Neural progenitor cell (in vitro differentiated cells): ENCODE data around the gene ACAA1.

ENCODE experiments used
- CTCF ChIP-seq: fragments of 200-600 bp; sonication (generic); IDR thresholded peaks from 2 replicates; pipeline ENCODE4 v1.5.1; 2017; ENCODE audit warnings: antibody characterized with exemption, mild to moderate bottlenecking
- EZH2 ChIP-seq: fragments of 200-600 bp; sonication (generic); IDR thresholded peaks from 2 replicates; pipeline ENCODE4 v1.6.1; 2017; ENCODE audit warnings: antibody characterized with exemption, mild to moderate bottlenecking, moderate library complexity
- EZH2phosphoT487 ChIP-seq: fragments of 200-600 bp; sonication (generic); IDR thresholded peaks from 2 replicates; pipeline ENCODE4 v1.6.1; 2017; ENCODE audit warnings: antibody characterized with exemption

DNA sequence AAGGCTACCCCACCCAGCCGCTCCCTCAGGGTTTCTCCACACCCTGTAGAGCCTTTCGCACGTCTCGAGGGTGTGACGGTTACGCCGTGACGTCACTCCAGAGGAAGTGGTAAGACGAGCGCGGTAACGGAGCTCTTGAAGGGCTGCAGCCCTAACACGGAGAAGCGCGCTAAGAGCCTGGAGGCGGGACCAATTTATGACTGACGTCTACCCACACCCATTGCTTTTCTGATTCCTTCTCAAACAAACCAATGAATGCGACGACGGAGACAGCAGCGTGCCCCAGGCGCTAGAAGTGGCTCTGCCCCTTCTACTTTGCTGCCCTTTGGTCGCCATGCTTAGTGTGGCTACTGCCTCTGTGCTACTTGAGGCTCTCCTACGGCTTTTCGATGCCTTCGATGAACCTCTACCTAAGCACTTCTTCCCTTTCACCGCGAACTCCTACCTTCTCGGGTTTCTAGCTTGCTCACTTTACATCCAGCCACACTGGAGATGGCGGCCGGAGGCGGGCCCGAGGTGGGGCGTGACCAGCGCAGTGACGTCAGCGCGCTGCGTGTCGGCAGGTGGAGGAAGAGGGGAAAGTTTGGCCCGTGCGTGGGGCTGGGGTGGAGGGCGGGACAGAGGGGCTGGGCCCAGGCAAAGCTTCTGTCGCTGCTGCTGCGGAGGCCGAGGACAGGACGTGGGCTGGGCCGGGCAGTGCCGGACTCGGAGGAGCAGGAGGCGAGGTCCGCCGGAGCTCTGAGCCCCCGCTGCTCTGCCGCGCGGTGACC lies 28.2 kb upstream of the ACAA1 start, which contains the start of gene OXSR1:
- TF ChIP-seq EZH2 (no peak), CTCF (no peak), EZH2phosphoT487 (no peak)
